GM12801 (cell line): ENCODE measurements around the gene KIF25.

Experiments
- TF ChIP-seq, protein P1 (sequence below): IDR thresholded peaks from one replicate; pipeline ENCODE4 v1.5.1; 2011; ENCODE audit warnings: control low read depth; ENCODE audit not compliant: insufficient read length; ENCODE audit errors: extremely low read depth

Gene KIF25

DNA sequence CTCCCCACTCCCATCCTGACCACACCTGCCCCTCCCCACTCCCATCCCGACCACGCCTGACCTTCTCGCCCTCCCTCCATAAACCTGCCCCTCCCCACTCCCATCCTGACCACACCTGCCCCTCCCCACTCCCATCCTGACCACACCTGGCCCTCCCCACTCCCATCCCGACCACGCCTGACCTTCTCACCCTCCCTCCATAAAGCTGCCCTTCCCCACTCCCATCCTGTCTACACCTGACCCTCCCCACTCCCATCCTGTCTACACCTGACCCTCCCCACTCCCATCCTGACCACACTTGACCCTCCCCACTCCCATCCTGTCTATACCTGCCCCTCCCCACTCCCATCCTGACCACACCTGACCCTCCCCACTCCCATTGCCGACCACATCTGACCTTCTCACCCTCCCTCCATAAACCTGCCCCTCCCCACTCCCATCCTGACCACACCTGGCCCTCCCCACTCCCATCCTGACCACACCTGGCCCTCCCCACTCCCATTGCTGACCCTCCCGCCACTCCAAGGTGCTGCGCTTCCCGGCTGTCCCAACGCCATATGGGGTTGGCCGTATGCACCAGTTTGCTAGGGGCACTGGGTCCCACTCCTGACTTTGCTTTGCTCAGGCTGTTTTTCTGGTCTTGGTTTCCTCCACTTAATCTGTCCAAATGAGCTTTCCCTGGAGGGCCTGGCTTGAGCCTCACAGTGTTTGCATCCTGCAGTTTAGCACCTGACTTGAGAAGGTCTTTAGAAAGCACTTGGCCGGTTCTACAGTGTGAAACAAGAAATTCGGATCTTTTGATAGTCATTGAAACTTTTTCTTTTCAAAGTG lies 2.9 kb downstream of the KIF25 start:
- TF ChIP-seq, protein P1, sequence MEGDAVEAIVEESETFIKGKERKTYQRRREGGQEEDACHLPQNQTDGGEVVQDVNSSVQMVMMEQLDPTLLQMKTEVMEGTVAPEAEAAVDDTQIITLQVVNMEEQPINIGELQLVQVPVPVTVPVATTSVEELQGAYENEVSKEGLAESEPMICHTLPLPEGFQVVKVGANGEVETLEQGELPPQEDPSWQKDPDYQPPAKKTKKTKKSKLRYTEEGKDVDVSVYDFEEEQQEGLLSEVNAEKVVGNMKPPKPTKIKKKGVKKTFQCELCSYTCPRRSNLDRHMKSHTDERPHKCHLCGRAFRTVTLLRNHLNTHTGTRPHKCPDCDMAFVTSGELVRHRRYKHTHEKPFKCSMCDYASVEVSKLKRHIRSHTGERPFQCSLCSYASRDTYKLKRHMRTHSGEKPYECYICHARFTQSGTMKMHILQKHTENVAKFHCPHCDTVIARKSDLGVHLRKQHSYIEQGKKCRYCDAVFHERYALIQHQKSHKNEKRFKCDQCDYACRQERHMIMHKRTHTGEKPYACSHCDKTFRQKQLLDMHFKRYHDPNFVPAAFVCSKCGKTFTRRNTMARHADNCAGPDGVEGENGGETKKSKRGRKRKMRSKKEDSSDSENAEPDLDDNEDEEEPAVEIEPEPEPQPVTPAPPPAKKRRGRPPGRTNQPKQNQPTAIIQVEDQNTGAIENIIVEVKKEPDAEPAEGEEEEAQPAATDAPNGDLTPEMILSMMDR = no peak

DNA sequence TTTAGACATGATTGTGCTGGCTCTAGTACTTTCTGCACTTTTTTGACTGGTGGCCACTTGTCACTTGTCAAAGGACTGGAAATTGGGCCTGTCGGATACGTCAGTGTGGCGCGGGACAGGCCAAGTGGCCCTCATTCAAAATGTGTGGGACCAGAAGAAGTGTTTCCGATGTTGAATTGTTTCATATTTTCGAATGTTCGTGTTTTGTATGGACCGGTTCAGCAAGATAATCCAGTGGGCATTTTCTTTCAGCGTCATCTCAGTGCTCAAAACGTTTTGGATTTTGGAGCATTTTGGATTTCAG lies 3.5 kb downstream of the KIF25 start:
- TF ChIP-seq, protein P1 = no peak

DNA sequence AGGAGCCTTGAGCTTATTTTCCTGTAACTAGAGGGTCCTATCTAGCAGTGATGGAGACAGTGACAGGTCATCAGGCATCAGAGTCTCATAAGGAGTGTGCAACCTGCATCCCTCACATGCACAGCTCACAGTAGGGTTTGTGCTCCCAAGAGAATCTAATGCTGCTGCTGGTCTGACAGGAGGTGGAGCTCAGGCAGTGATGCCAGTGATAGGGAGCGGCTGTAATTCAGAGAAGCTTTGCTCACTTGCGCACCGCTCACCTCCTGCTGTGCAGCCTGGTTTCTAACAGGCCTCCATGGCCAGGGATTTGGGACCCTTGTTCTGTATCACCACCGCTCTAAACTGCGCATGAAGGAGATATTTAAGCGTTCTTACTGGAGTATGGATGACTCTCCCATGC lies 5.3 kb downstream of the KIF25 start:
- TF ChIP-seq, protein P1 = no peak

DNA sequence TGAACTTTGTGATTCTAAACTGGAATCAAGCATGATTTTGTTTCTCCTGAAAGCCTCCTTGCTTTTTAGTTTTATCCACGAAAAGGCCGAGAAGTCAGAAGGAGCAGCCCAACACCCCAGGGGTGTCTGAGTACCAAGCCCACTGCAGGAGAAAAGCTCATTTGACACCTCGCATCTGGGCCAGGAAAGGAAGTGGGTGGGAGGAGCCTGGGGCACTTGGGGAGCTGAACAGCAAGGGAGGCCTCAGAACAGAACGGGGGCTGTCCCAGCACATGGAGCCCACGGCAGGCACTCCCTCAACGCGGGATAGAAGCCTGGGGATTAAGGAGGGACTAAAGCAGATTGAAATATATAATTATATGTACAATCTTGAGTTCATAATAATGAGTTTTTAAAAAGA lies 6.6 kb downstream of the KIF25 start:
- TF ChIP-seq, protein P1 = no peak

DNA sequence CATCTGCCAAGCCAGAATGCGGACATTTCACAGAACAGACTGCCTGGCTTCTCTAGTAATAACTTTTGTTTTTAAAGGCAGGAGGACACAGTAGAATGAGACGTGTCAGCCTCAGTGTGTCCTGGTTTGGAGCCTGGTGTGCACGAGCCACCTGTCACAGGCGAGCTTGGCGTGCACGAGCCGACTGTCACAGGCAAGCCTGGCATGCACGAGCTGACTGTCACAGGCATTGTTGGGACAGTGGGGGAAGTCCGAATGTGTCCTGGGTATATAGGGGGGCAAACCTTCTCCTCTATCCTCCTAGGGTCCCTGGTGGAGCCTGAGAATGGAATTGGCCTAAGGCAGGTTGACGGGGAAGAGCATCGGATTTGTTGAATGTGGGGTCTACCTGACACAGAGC lies 7.5 kb downstream of the KIF25 start:
- TF ChIP-seq, protein P1 = no peak

DNA sequence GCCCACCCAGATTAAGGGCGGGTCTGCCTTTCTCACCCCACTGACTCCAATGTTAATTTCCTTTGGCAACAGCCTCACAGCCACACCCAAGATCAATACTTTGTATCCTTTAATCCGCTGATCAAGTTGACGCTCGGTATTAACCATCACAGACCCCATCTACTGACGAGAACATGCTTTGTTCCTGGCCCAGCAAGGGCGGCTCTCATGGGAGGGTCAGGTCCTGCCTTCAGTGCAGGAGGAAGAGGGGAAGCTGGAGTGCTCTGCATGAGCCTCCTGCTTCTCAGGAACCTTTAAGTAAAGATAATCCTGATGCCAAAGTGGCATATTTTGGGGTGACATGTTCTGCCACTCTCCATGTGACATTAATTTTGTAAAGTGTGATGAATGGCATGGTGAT lies 8.3 kb downstream of the KIF25 start:
- TF ChIP-seq, protein P1 = no peak

DNA sequence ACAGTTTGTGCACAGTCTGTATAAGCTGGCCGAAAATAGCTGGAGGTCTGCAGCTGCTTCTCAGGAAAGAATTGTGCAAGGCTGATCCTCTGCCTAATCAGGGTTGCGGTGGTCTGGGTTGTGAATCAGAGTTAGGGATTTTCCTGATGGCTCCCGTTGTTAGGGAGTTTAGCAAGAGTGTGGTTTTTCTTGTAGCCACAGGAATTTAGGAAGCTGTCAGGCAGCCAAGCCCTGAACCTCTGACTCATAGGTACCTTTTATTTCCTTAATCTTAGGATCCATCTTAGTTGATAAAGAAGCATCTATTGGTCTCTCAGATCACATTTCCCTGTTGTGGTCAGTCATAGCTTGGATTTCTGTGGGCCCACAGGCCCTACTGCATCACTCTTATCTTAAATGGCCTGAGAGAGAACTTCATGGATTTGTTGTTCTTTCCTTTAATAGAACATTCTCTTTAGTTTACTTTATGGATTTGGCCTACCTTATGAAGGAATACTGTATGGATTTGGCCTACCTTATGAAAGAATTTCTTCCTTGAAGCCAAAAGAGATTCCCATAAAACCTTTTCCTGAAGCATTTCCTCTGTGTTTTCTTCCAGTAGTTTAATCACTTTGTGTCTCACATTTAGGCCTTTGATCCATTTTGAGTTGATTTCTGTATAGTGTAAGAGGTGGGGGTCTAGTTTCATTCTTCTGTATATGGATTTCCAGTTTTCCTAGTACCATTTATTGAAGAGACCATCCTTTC lies 10.3 kb downstream of the KIF25 start:
- TF ChIP-seq, protein P1 = no peak
